Astrocyte (in vitro differentiated cells and primary cell): Measurements from ENCODE around the gene ORC1. TPM values are rescaled to one million over a fixed set of nuclear protein-coding genes. Genes with fewer than 3 reads are reported as not detected.
A peak's percentile ranks its signal among the peaks of the same experiment; 100 is the strongest.

ENCODE experiments used
- DNase-seq: peaks from one replicate; pipeline ENCODE4 v3.0.0-alpha.2; 2010; ENCODE audit warnings: low read depth
- FAIRE-seq: peaks from 2 replicates; lab custom pipeline; 2011; peaks lifted over from hg19 to GRCh38; lab: Jason Lieb, UNC
- H2AFZ ChIP-seq: 2 replicates; pipeline ENCODE4 v1.6.0; 2012; ENCODE audit warnings: low read depth, low read length, inconsistent platforms
- H3K27ac ChIP-seq: 2 replicates; pipeline ENCODE4 v1.5.1; 2011; ENCODE audit warnings: low read depth, low read length, inconsistent platforms
- H3K27me3 ChIP-seq: 2 replicates; pipeline ENCODE4 v1.6.0; 2011; ENCODE audit warnings: low read length, inconsistent platforms; ENCODE audit not compliant: insufficient read depth
- H3K36me3 ChIP-seq: 2 replicates; pipeline ENCODE4 v1.5.1; 2011; ENCODE audit warnings: low read length, inconsistent platforms; ENCODE audit not compliant: insufficient read depth
- H3K4me1 ChIP-seq: 2 replicates; pipeline ENCODE4 v1.5.1; 2011; ENCODE audit warnings: low read length, inconsistent platforms; ENCODE audit not compliant: insufficient read depth
- H3K4me2 ChIP-seq: 2 replicates; pipeline ENCODE4 v1.6.0; 2012; ENCODE audit warnings: low read length, inconsistent platforms
- H3K4me3 ChIP-seq: 2 replicates; pipeline ENCODE4 v1.5.1; 2011; ENCODE audit warnings: low read depth, mild to moderate bottlenecking, low read length, inconsistent platforms; ENCODE audit not compliant: insufficient read depth
- H3K79me2 ChIP-seq: 2 replicates; pipeline ENCODE4 v1.6.0; 2012; ENCODE audit warnings: mild to moderate bottlenecking, low read length, inconsistent platforms; ENCODE audit not compliant: insufficient read depth
- H3K9ac ChIP-seq: 2 replicates; pipeline ENCODE4 v1.6.0; 2012; ENCODE audit warnings: mild to moderate bottlenecking, low read length, inconsistent platforms
- H3K9me3 ChIP-seq: 2 replicates; pipeline ENCODE4 v1.5.1; 2012; ENCODE audit warnings: low read depth, mild to moderate bottlenecking, low read length, inconsistent platforms; ENCODE audit not compliant: insufficient read depth
- H4K20me1 ChIP-seq: 2 replicates; pipeline ENCODE4 v1.6.0; 2012; ENCODE audit warnings: low read length, inconsistent platforms; ENCODE audit not compliant: insufficient read depth
- H3K27ac Mint-ChIP-seq: one replicate; pipeline ENCODE4 v1.8.0; 2021; ENCODE audit warnings: mild to moderate bottlenecking, mixed read lengths; ENCODE audit not compliant: unreplicated experiment
- H3K27me3 Mint-ChIP-seq: one replicate; pipeline ENCODE4 v1.8.0; 2021; ENCODE audit warnings: low read depth, mixed read lengths; ENCODE audit not compliant: unreplicated experiment
- H3K36me3 Mint-ChIP-seq: one replicate; pipeline ENCODE4 v1.8.0; 2021; ENCODE audit warnings: low read depth, mixed read lengths; ENCODE audit not compliant: unreplicated experiment
- H3K4me1 Mint-ChIP-seq: one replicate; pipeline ENCODE4 v1.8.0; 2021; ENCODE audit warnings: low read depth, mixed read lengths; ENCODE audit not compliant: unreplicated experiment
- H3K4me3 Mint-ChIP-seq: one replicate; pipeline ENCODE4 v1.8.0; 2021; ENCODE audit warnings: mild to moderate bottlenecking, moderate library complexity, mixed read lengths; ENCODE audit not compliant: unreplicated experiment
- H3K9me3 Mint-ChIP-seq: one replicate; pipeline ENCODE4 v1.8.0; 2021; ENCODE audit warnings: mild to moderate bottlenecking, mixed read lengths; ENCODE audit not compliant: unreplicated experiment
- EZH2 ChIP-seq: IDR thresholded peaks from 2 replicates; pipeline ENCODE4 v1.6.1; 2012; ENCODE audit warnings: mild to moderate bottlenecking, low read length, inconsistent platforms; ENCODE audit not compliant: insufficient read depth
- total RNA-seq: library from RNA; stranded (reverse); gene quantifications from 2 replicates; pipeline ENCODE4 v1.2.1, GENCODE V29; 2021
- TF ChIP-seq, protein P1 (sequence below): IDR thresholded peaks from 2 replicates; pipeline ENCODE4 v1.5.1; 2011; ENCODE audit warnings: low read depth, mild to moderate bottlenecking, inconsistent platforms, low read length, moderate library complexity; ENCODE audit not compliant: insufficient read depth

Gene ORC1
- total RNA-seq, 1 donor from 2014 or later, result 2.1 TPM

- FAIRE-seq (no peak), DNase-seq (no peak)
- peaks cover 6% of the 10 kb centered on the region for H3K36me3 Mint-ChIP-seq
- H3K27ac ChIP-seq, result peak overlapping the region; percentile 92
- H3K4me1 Mint-ChIP-seq, result peaks cover 7% of the 10 kb centered on the region
- peak overlapping the region; percentile 99 for H3K4me3 ChIP-seq
- peaks cover 48% of the 10 kb centered on the region for H3K79me2 ChIP-seq
- peak overlapping the region; percentile 96 for H2AFZ ChIP-seq
- H3K36me3 ChIP-seq, result peaks cover 20% of the 10 kb centered on the region
- H3K9me3 Mint-ChIP-seq, result no peaks in the 10 kb centered on the region
- peaks cover 14% of the 10 kb centered on the region for H3K4me1 ChIP-seq
- TF ChIP-seq EZH2, result no peak
- TF ChIP-seq, protein P1, sequence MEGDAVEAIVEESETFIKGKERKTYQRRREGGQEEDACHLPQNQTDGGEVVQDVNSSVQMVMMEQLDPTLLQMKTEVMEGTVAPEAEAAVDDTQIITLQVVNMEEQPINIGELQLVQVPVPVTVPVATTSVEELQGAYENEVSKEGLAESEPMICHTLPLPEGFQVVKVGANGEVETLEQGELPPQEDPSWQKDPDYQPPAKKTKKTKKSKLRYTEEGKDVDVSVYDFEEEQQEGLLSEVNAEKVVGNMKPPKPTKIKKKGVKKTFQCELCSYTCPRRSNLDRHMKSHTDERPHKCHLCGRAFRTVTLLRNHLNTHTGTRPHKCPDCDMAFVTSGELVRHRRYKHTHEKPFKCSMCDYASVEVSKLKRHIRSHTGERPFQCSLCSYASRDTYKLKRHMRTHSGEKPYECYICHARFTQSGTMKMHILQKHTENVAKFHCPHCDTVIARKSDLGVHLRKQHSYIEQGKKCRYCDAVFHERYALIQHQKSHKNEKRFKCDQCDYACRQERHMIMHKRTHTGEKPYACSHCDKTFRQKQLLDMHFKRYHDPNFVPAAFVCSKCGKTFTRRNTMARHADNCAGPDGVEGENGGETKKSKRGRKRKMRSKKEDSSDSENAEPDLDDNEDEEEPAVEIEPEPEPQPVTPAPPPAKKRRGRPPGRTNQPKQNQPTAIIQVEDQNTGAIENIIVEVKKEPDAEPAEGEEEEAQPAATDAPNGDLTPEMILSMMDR, result no peak
- no peaks in the 10 kb centered on the region for H3K27me3 ChIP-seq
- peaks cover 8% of the 10 kb centered on the region for H4K20me1 ChIP-seq
- peak overlapping the region; percentile 100 for H3K4me3 Mint-ChIP-seq
- no peaks in the 10 kb centered on the region for H3K9me3 ChIP-seq
- H3K27me3 Mint-ChIP-seq, result no peaks in the 10 kb centered on the region
- H3K9ac ChIP-seq, result peak overlapping the region; percentile 97
- peak overlapping the region; percentile 92 for H3K4me2 ChIP-seq
- H3K27ac Mint-ChIP-seq, result peak overlapping the region; percentile 89
Observed at GRCh38 chr1:52404975-52405338, 734 bp upstream of the ORC1 start.

- no peaks in the 10 kb centered on the region for H3K27me3 Mint-ChIP-seq
- peak overlapping the region; percentile 82 for H3K27ac Mint-ChIP-seq
- FAIRE-seq (no peak), DNase-seq (peak; percentile 72)
- H3K9ac ChIP-seq, result peak overlapping the region; percentile 97
- no peaks in the 10 kb centered on the region for H3K9me3 Mint-ChIP-seq
- H3K4me1 ChIP-seq, result peaks cover 14% of the 10 kb centered on the region
- peak overlapping the region; percentile 100 for H3K4me3 Mint-ChIP-seq
- H3K27ac ChIP-seq, result peak overlapping the region; percentile 92
- H3K4me2 ChIP-seq, result peak overlapping the region; percentile 92
- H3K79me2 ChIP-seq, result peaks cover 48% of the 10 kb centered on the region
- H3K9me3 ChIP-seq, result no peaks in the 10 kb centered on the region
- H3K36me3 Mint-ChIP-seq, result peaks cover 3% of the 10 kb centered on the region
- H3K4me3 ChIP-seq, result peak overlapping the region; percentile 99
- no peaks in the 10 kb centered on the region for H3K27me3 ChIP-seq
- H4K20me1 ChIP-seq, result peaks cover 5% of the 10 kb centered on the region
- no peak for TF ChIP-seq EZH2
- TF ChIP-seq, protein P1, result no peak
- peak overlapping the region; percentile 96 for H2AFZ ChIP-seq
- H3K4me1 Mint-ChIP-seq, result peaks cover 7% of the 10 kb centered on the region
- peaks cover 9% of the 10 kb centered on the region for H3K36me3 ChIP-seq
Observed at GRCh38 chr1:52403566-52404115, 582 bp downstream of the ORC1 start.

DNA sequence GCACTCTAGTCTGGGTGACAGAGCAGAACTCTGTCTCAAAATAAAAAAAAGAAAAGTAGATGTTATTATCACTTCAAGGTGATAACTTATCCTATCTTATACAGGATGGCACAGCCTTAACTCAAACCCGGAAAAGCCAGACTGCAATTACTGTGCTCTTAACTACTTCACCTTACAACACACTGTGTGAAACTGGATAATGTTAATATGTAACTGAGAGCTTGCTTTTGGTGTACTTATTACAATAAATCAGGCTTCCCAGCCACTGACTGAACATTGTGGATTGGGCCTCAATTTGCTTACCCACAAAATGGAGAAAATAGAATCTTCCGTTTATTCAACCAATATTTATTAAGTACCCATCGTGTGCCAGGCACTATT, 1.4 kb downstream of the ORC1 start:
- Mint-ChIP-seq H3K4me1 (peaks cover 7% of the 10 kb centered on the region), H3K9me3 (no peaks in the 10 kb centered on the region), H3K27me3 (no peaks in the 10 kb centered on the region), H3K27ac (no peak overlapping the region), H3K4me3 (peak overlapping the region; percentile 100), H3K36me3 (peaks cover 3% of the 10 kb centered on the region)
- Histone ChIP-seq H2AFZ (no peak overlapping the region), H4K20me1 (no peaks in the 10 kb centered on the region), H3K4me2 (peak overlapping the region; percentile 92), H3K4me3 (peak overlapping the region; percentile 99), H3K79me2 (peaks cover 45% of the 10 kb centered on the region), H3K9ac (peak overlapping the region; percentile 97), H3K9me3 (no peaks in the 10 kb centered on the region), H3K27me3 (no peaks in the 10 kb centered on the region), H3K4me1 (peaks cover 14% of the 10 kb centered on the region), H3K27ac (no peak overlapping the region), H3K36me3 (peaks cover 4% of the 10 kb centered on the region)
- DNase-seq (no peak), FAIRE-seq (no peak)
- no peak for TF ChIP-seq EZH2
- TF ChIP-seq, protein P1, result no peak
